ENCODE results near the gene C9orf50.
A peak's percentile ranks its signal among the peaks of the same experiment; 100 is the strongest.

Gene C9orf50

GRCh38 chr9:129641750-129642585 is 21.1 kb upstream of the C9orf50 start, which contains the start of gene ASB6:
ASB6 (minus strand) TSS chr9:129642151; CDS start chr9:129641999, 152 bp downstream.
- H3K9me3 ChIP-seq (ENCODE audit: control insufficient read depth, low read length): no peaks in the 10 kb centered on the region
- H3K27me3 ChIP-seq (ENCODE audit: control insufficient read depth, insufficient read depth, low read length): no peaks in the 10 kb centered on the region
- peaks cover 6% of the 10 kb centered on the region for H3K79me2 ChIP-seq
- H2AFZ ChIP-seq: peak within 1 kb of the TSS; percentile 86
- H3K27ac ChIP-seq: peak within 1 kb of the TSS; percentile 76
- peak; percentile 94 for TF ChIP-seq CTCF (IDR thresholded peaks at IDR 0.05)
- no peaks in the 10 kb centered on the region for H3K4me1 ChIP-seq
- peak within 1 kb of the TSS; percentile 92 for H3K4me2 ChIP-seq (ENCODE audit: low read length)
- peak within 1 kb of the TSS; percentile 92 for H3K4me3 ChIP-seq (ENCODE audit: low read depth, low read length)
- H3K36me3 ChIP-seq (ENCODE audit: control insufficient read depth, insufficient read depth, low read length): no peaks in the 10 kb centered on the region
- H3K9ac ChIP-seq: peak within 1 kb of the TSS; percentile 19

- peak overlapping the region; percentile 92 for H3K4me2 ChIP-seq (ENCODE audit: low read length)
- H3K9me3 ChIP-seq (ENCODE audit: control insufficient read depth, low read length): no peaks in the 10 kb centered on the region
- peak overlapping the region; percentile 19 for H3K9ac ChIP-seq
- no peaks in the 10 kb centered on the region for H3K27me3 ChIP-seq (ENCODE audit: control insufficient read depth, insufficient read depth, low read length)
- peak overlapping the region; percentile 92 for H3K4me3 ChIP-seq (ENCODE audit: low read depth, low read length)
- no peaks in the 10 kb centered on the region for H3K36me3 ChIP-seq (ENCODE audit: control insufficient read depth, insufficient read depth, low read length)
- TF ChIP-seq CTCF (IDR thresholded peaks at IDR 0.05): no peak
- peaks cover 6% of the 10 kb centered on the region for H3K79me2 ChIP-seq
- H3K27ac ChIP-seq: no peak overlapping the region
- H3K4me1 ChIP-seq: no peaks in the 10 kb centered on the region
- H2AFZ ChIP-seq: no peak overlapping the region
Observed at GRCh38 chr9:129640871-129641749, 20.2 kb upstream of the C9orf50 start.

GRCh38 chr9:129640086-129640870 is 19.4 kb upstream of the C9orf50 start:
- H2AFZ ChIP-seq: no peak overlapping the region
- H3K4me2 ChIP-seq (ENCODE audit: low read length): peak overlapping the region; percentile 92
- no peak for TF ChIP-seq CTCF (IDR thresholded peaks at IDR 0.05)
- no peaks in the 10 kb centered on the region for H3K27me3 ChIP-seq (ENCODE audit: control insufficient read depth, insufficient read depth, low read length)
- no peaks in the 10 kb centered on the region for H3K9me3 ChIP-seq (ENCODE audit: control insufficient read depth, low read length)
- no peak overlapping the region for H3K9ac ChIP-seq
- H3K79me2 ChIP-seq: peaks cover 6% of the 10 kb centered on the region
- no peaks in the 10 kb centered on the region for H3K4me1 ChIP-seq
- no peak overlapping the region for H3K27ac ChIP-seq
- no peaks in the 10 kb centered on the region for H3K36me3 ChIP-seq (ENCODE audit: control insufficient read depth, insufficient read depth, low read length)
- H3K4me3 ChIP-seq (ENCODE audit: low read depth, low read length): no peak overlapping the region

GRCh38 chr9:129639756-129640085 is 18.8 kb upstream of the C9orf50 start:
- no peaks in the 10 kb centered on the region for H3K36me3 ChIP-seq (ENCODE audit: control insufficient read depth, insufficient read depth, low read length)
- H3K27me3 ChIP-seq (ENCODE audit: control insufficient read depth, insufficient read depth, low read length): no peaks in the 10 kb centered on the region
- no peak overlapping the region for H3K9ac ChIP-seq
- peaks cover 6% of the 10 kb centered on the region for H3K79me2 ChIP-seq
- TF ChIP-seq CTCF (IDR thresholded peaks at IDR 0.05): no peak
- no peak overlapping the region for H2AFZ ChIP-seq
- H3K4me1 ChIP-seq: no peaks in the 10 kb centered on the region
- H3K4me3 ChIP-seq (ENCODE audit: low read depth, low read length): no peak overlapping the region
- no peak overlapping the region for H3K4me2 ChIP-seq (ENCODE audit: low read length)
- H3K27ac ChIP-seq: no peak overlapping the region
- no peaks in the 10 kb centered on the region for H3K9me3 ChIP-seq (ENCODE audit: control insufficient read depth, low read length)

Data from parathyroid adenoma (tissue), 2 donors.